ENCODE data around the gene TMA16. TPM values are rescaled to one million over a fixed set of nuclear protein-coding genes. Genes with fewer than 3 reads are reported as not detected.

TMA16 gene
- total RNA-seq, 1 donor from 2014 or later, result 36.9 TPM

DNA sequence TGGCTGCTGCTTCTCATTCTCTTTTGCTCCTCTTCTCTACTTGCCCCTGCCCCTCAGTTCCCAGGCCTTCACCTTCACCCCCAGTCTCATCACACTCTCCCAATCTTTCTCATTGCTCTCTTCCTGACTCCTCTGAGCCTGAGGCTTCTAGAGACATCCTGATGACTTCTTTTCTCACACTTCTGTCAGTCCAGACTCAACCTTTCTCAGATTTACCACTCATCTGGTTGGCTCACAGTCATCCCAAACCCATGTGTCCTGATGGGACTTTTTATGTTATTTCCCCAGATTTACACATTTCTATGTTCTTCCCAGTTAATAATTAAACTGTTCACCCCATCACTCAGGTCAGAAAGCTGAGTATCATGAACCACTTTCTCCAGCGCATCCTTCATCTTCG lies 68.0 kb downstream of the TMA16 start:
- H3K36me3 ChIP-seq, result no peaks in the 10 kb centered on the region
- H3K9me3 ChIP-seq, result no peaks in the 10 kb centered on the region
- H3K4me1 ChIP-seq, result no peaks in the 10 kb centered on the region
- no peak overlapping the region for H3K27ac ChIP-seq
- no peak overlapping the region for H3K4me3 ChIP-seq
- intact Hi-C loops (cut with DNase I), result no loop called here
- TF ChIP-seq CTCF (IDR thresholded peaks at IDR 0.05), result no peak
- DNase-seq (ENCODE audit: low spot score in 2 of 2), result no peak
- H3K27me3 ChIP-seq, result no peaks in the 10 kb centered on the region

- no peak for TF ChIP-seq CTCF (IDR thresholded peaks at IDR 0.05)
- no peaks in the 10 kb centered on the region for H3K27me3 ChIP-seq
- no peak overlapping the region for H3K4me3 ChIP-seq
- intact Hi-C loops (cut with DNase I), result no loop called here
- H3K9me3 ChIP-seq, result no peaks in the 10 kb centered on the region
- H3K4me1 ChIP-seq, result no peaks in the 10 kb centered on the region
- no peaks in the 10 kb centered on the region for H3K36me3 ChIP-seq
- no peak for DNase-seq (ENCODE audit: low spot score in 2 of 2)
- H3K27ac ChIP-seq, result no peak overlapping the region
Measured at GRCh38 chr4:163563592-163563991, 69.1 kb downstream of the TMA16 start.

DNA sequence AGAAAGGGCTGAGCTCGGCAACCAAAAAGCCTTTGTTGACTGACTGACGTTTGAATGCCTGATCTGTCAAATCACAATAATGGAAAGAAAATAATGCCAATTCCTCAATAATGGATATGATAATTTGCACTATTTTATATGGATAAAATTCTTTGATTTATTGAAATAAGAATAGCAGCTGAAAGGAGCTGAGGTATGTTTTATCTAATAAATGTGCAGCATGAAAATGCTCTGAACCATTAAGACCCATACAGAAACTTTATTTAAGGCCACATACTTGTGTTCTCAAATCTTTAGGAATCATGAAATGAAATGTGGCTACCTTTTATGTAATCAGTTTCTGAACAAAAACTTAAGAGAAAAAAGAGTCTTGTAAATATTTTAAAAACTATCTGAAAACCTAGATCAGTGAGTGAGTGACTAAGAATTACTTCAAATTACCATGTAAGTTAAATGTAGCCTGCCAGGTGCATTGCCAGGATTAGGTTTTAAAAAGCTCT lies 69.8 kb downstream of the TMA16 start:
- Histone ChIP-seq H3K27ac (no peak overlapping the region), H3K9me3 (no peaks in the 10 kb centered on the region), H3K36me3 (no peaks in the 10 kb centered on the region), H3K4me1 (no peaks in the 10 kb centered on the region), H3K4me3 (no peak overlapping the region), H3K27me3 (no peaks in the 10 kb centered on the region)
- no peak for DNase-seq (ENCODE audit: low spot score in 2 of 2)
- intact Hi-C loops (cut with DNase I), result no loop called here
- no peak for TF ChIP-seq CTCF (IDR thresholded peaks at IDR 0.05)

GRCh38 chr4:163565226-163566135 lies 71.0 kb downstream of the TMA16 start:
- no peaks in the 10 kb centered on the region for H3K27me3 ChIP-seq
- no peaks in the 10 kb centered on the region for H3K36me3 ChIP-seq
- no peak overlapping the region for H3K27ac ChIP-seq
- no peak overlapping the region for H3K4me3 ChIP-seq
- H3K4me1 ChIP-seq, result no peaks in the 10 kb centered on the region
- intact Hi-C loops (cut with DNase I), result no loop called here
- no peak for TF ChIP-seq CTCF (IDR thresholded peaks at IDR 0.05)
- no peaks in the 10 kb centered on the region for H3K9me3 ChIP-seq
- DNase-seq (ENCODE audit: low spot score in 2 of 2), result no peak

GRCh38 chr4:163566257-163566796 lies 71.8 kb downstream of the TMA16 start:
- H3K4me3 ChIP-seq, result no peak overlapping the region
- intact Hi-C loops (cut with DNase I), result no loop called here
- TF ChIP-seq CTCF (IDR thresholded peaks at IDR 0.05), result no peak

More at GRCh38 chr4:163566257-163566796, 71.8 kb downstream of the TMA16 start:
- no peaks in the 10 kb centered on the region for H3K4me1 ChIP-seq
- H3K9me3 ChIP-seq, result no peaks in the 10 kb centered on the region
- DNase-seq (ENCODE audit: low spot score in 2 of 2), result no peak
- H3K27ac ChIP-seq, result no peak overlapping the region
- H3K36me3 ChIP-seq, result no peaks in the 10 kb centered on the region
- no peaks in the 10 kb centered on the region for H3K27me3 ChIP-seq
